ENCODE results near the gene SOX8.

Gene SOX8

DNA sequence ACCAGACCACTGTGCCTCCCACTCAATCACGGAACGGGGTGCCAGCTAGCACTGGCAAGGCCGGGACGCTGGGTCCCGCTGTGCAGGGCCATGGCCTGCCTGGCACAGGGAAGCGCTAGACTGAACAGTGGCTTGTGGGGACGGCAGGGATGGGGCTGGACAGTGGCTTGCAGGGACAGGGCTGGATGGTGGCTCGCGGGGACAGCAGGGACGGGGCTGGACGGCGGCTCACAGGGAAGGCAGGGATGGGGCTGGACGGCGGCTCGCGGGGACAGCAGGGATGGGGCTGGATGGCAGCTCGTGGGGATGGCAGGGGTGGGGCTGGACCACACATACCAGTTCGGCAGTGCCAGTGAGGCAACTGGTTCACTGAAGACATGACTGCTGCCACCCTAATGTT is 43.4 kb upstream of the SOX8 start:
- no peak overlapping the region for H3K27ac ChIP-seq
- TF ChIP-seq, protein P1, sequence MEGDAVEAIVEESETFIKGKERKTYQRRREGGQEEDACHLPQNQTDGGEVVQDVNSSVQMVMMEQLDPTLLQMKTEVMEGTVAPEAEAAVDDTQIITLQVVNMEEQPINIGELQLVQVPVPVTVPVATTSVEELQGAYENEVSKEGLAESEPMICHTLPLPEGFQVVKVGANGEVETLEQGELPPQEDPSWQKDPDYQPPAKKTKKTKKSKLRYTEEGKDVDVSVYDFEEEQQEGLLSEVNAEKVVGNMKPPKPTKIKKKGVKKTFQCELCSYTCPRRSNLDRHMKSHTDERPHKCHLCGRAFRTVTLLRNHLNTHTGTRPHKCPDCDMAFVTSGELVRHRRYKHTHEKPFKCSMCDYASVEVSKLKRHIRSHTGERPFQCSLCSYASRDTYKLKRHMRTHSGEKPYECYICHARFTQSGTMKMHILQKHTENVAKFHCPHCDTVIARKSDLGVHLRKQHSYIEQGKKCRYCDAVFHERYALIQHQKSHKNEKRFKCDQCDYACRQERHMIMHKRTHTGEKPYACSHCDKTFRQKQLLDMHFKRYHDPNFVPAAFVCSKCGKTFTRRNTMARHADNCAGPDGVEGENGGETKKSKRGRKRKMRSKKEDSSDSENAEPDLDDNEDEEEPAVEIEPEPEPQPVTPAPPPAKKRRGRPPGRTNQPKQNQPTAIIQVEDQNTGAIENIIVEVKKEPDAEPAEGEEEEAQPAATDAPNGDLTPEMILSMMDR (IDR thresholded peaks at IDR 0.05) = no peak

DNA sequence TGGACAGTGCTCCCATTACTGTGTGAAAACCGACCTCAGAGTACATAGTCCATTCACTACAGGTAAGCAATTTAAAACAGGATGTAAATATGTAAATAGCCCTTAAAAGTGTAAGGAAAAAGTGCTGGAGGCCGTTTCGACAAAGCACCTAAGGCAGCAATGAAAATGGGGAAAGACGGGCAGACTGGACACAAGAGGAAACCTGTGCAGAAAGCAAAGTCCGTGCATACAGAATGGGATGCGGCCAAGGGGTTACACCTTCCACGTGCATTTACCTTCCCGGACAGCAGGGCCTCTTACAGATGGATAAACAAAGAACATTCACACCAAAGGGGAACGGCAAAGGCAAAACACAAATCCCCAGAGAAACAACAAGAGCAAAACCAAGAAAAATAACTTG is 42.8 kb upstream of the SOX8 start:
- Histone ChIP-seq H3K4me3 (no peak overlapping the region), H3K27ac (no peak overlapping the region)
- DNase-seq (ENCODE audit: low spot score) = no peak
- TF ChIP-seq, protein P1 (IDR thresholded peaks at IDR 0.05) = no peak

More for the DNA sequence above, 43.4 kb upstream of the SOX8 start:
- DNase-seq (ENCODE audit: low spot score) = no peak
- H3K4me3 ChIP-seq = no peak overlapping the region

GRCh38 chr16:939311-939710 is 42.3 kb upstream of the SOX8 start:
- Histone ChIP-seq H3K4me3 (no peak overlapping the region), H3K27ac (no peak overlapping the region)
- no peak for DNase-seq (ENCODE audit: low spot score)
- TF ChIP-seq, protein P1 (IDR thresholded peaks at IDR 0.05) = no peak

DNA sequence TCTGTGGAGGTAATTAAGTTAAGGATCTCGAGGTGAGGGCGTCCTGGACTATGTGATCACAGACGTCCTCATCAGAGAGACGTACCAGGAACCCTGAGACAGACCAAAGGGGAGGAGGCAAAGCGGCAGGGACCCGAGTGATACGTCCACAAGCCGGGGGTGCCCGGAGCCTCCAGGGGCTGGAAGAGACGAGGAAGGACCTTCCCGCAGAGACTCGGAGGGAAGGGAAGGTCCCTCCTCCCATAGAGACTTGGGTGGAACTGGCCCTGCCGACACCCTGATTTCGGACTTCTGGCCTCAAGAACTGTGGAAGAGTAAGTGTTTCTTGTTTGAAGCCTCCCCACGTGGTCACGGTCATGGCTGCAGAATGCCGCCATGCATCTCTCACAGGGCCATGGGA is 41.6 kb upstream of the SOX8 start:
- no peak overlapping the region for H3K27ac ChIP-seq
- TF ChIP-seq, protein P1 (IDR thresholded peaks at IDR 0.05) = no peak
- no peak overlapping the region for H3K4me3 ChIP-seq
- no peak for DNase-seq (ENCODE audit: low spot score)

- Histone ChIP-seq H3K27ac (no peak overlapping the region), H3K4me3 (no peak overlapping the region)
- TF ChIP-seq, protein P1 (IDR thresholded peaks at IDR 0.05) = no peak
- no peak for DNase-seq (ENCODE audit: low spot score)
Observed at GRCh38 chr16:942436-943060, 39.0 kb upstream of the SOX8 start.

- TF ChIP-seq, protein P1 (IDR thresholded peaks at IDR 0.05) = no peak
- Histone ChIP-seq H3K4me3 (no peak overlapping the region), H3K27ac (no peak overlapping the region)
- DNase-seq (ENCODE audit: low spot score) = no peak
Observed at GRCh38 chr16:943971-944370, 37.6 kb upstream of the SOX8 start.

GRCh38 chr16:945271-946047 is 36.1 kb upstream of the SOX8 start:
- Histone ChIP-seq H3K4me3 (no peak overlapping the region), H3K27ac (no peak overlapping the region)
- DNase-seq (ENCODE audit: low spot score) = no peak
- TF ChIP-seq, protein P1 (IDR thresholded peaks at IDR 0.05) = no peak
